Upper lobe of right lung (tissue), 1 donor: ENCODE results near the gene DPP9. TPM values are rescaled to one million over a fixed set of nuclear protein-coding genes. Genes with fewer than 3 reads are reported as not detected.
A peak's percentile ranks its signal among the peaks of the same experiment; 100 is the strongest.

Experiments used
- ATAC-seq: fragments of 200-7000 bp; cut with Tn5 transposase; one replicate; pipeline ENCODE4 v1.9.1; 2020; ENCODE audit warnings: mild to moderate bottlenecking, moderate library complexity
- DNase-seq: peaks from one replicate; pipeline ENCODE4 v3.0.0-alpha.2; 2020
- H3K27ac ChIP-seq: fragments of 200-600 bp; one replicate; pipeline ENCODE4 v1.8.0; 2022
- H3K27me3 ChIP-seq: fragments of 200-600 bp; one replicate; pipeline ENCODE4 v1.8.0; 2022; ENCODE audit warnings: mild to moderate bottlenecking
- H3K36me3 ChIP-seq: fragments of 200-600 bp; one replicate; pipeline ENCODE4 v1.8.0; 2022
- H3K4me1 ChIP-seq: fragments of 200-600 bp; one replicate; pipeline ENCODE4 v1.8.0; 2022
- H3K4me3 ChIP-seq: fragments of 200-600 bp; one replicate; pipeline ENCODE4 v1.8.0; 2022; ENCODE audit warnings: mild to moderate bottlenecking
- H3K9me3 ChIP-seq: fragments of 200-600 bp; one replicate; pipeline ENCODE4 v1.8.0; 2022
- intact Hi-C: fragments of 100-400 bp; cut with DNase I; formaldehyde crosslinking; loops from one replicate; pipeline ENCODE4 v1.11.0; 2022
- total RNA-seq: library from RNA; stranded (reverse); fragmentation: NEBNext Ultra II Directional; extraction: Animal tissue kit (Norgen Biotek cat#: 25700); gene quantifications from one replicate; pipeline ENCODE4 v1.2.1, GENCODE V29; 2021
- TF ChIP-seq, protein P1 (sequence below): fragments of 200-600 bp; IDR thresholded peaks from one replicate; pipeline ENCODE4 v1.8.0; 2022; ENCODE audit warnings: antibody characterized with exemption
- donor health status: DM: no; HTN: yes; CAD: no; lungs with severe emphysema.

Gene DPP9
- total RNA-seq, 1 donor from 2014 or later = 75.8 TPM

- TF ChIP-seq, protein P1, sequence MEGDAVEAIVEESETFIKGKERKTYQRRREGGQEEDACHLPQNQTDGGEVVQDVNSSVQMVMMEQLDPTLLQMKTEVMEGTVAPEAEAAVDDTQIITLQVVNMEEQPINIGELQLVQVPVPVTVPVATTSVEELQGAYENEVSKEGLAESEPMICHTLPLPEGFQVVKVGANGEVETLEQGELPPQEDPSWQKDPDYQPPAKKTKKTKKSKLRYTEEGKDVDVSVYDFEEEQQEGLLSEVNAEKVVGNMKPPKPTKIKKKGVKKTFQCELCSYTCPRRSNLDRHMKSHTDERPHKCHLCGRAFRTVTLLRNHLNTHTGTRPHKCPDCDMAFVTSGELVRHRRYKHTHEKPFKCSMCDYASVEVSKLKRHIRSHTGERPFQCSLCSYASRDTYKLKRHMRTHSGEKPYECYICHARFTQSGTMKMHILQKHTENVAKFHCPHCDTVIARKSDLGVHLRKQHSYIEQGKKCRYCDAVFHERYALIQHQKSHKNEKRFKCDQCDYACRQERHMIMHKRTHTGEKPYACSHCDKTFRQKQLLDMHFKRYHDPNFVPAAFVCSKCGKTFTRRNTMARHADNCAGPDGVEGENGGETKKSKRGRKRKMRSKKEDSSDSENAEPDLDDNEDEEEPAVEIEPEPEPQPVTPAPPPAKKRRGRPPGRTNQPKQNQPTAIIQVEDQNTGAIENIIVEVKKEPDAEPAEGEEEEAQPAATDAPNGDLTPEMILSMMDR = no peak
Measured at GRCh38 chr19:4649392-4650047, 74.1 kb downstream of the DPP9 start.

DNA sequence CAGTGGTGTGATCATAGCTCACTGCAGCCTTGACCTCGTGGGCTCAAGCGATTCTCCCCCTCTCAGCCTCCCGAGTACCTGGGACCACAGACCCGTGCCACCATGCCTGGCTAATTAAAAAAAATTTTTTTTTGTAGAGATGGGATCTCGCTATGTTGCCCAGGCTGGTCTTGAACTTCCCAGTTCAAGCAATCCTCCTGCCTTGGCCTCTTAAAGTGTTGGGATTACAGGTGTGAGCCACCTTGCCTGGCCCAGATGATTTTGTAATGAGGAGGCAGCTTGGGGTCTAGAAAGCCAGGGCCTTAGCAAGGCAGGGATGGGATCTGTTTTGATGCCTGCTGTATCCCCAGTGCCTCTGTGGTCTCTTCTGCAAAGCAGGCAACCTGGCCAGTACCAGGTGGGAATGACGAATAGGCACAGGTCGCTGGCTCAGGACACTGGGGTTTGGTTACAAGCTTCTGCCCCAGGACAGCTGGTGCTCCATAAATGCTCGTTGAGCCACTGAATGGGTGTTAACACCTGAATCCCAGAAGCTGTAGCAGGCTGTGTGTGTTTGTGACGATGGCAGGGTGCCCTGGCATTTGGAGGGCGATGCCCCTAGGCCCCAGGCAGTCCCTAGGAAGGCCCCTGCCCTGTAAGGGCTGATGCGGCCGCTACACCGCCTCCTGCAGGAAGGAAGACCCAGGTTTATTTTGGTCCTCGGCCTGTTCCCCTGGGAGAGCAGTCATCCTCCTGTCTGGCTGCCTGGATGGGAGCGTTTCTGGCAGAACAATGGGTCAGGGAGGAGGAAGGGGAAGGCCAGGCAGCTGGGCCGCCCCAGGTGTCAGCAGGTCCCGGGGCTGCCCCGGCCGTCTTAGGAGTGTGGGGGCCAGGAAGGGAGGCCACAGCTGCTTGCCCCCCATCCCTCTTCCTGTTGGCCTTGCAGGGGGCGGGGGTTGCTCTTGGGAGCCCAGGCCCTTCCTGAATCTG lies 75.7 kb downstream of the DPP9 start:
- no peaks in the 10 kb centered on the region for H3K27me3 ChIP-seq
- no peak overlapping the region for H3K4me3 ChIP-seq
- H3K4me1 ChIP-seq = no peaks in the 10 kb centered on the region
- H3K36me3 ChIP-seq = no peaks in the 10 kb centered on the region
- H3K27ac ChIP-seq = no peak overlapping the region
- H3K9me3 ChIP-seq = no peaks in the 10 kb centered on the region
- intact Hi-C loops = no loop called here
- TF ChIP-seq, protein P1 = no peak
- DNase-seq = no peak
- peak; percentile 64 for ATAC-seq

More at GRCh38 chr19:4649392-4650047, 74.1 kb downstream of the DPP9 start:
- intact Hi-C loops = no loop called here
- DNase-seq (no peak), ATAC-seq (no peak)
- H3K36me3 ChIP-seq = peaks cover 8% of the 10 kb centered on the region
- H3K9me3 ChIP-seq = no peaks in the 10 kb centered on the region
- no peak overlapping the region for H3K27ac ChIP-seq
- no peaks in the 10 kb centered on the region for H3K4me1 ChIP-seq
- H3K4me3 ChIP-seq = no peak overlapping the region
- no peaks in the 10 kb centered on the region for H3K27me3 ChIP-seq

GRCh38 chr19:4645718-4646117 lies 77.9 kb downstream of the DPP9 start:
- H3K36me3 ChIP-seq = no peaks in the 10 kb centered on the region
- no peaks in the 10 kb centered on the region for H3K27me3 ChIP-seq
- ATAC-seq = no peak
- no peak overlapping the region for H3K27ac ChIP-seq
- DNase-seq = no peak
- no peaks in the 10 kb centered on the region for H3K4me1 ChIP-seq
- no peak overlapping the region for H3K4me3 ChIP-seq
- TF ChIP-seq, protein P1 = no peak
- intact Hi-C loops = no loop called here
- no peaks in the 10 kb centered on the region for H3K9me3 ChIP-seq

GRCh38 chr19:4642625-4643024 lies 81.0 kb downstream of the DPP9 start:
- ATAC-seq = no peak
- Histone ChIP-seq H3K4me1 (peaks cover 9% of the 10 kb centered on the region), H3K9me3 (no peaks in the 10 kb centered on the region), H3K27ac (no peak overlapping the region), H3K4me3 (no peak overlapping the region), H3K27me3 (no peaks in the 10 kb centered on the region), H3K36me3 (no peaks in the 10 kb centered on the region)
- TF ChIP-seq, protein P1 = no peak
- intact Hi-C loops = no loop called here
- DNase-seq = no peak

GRCh38 chr19:4641132-4641531 lies 82.5 kb downstream of the DPP9 start:
- Histone ChIP-seq H3K4me3 (peak overlapping the region; percentile 71), H3K9me3 (no peaks in the 10 kb centered on the region), H3K27me3 (no peaks in the 10 kb centered on the region), H3K27ac (no peak overlapping the region), H3K36me3 (no peaks in the 10 kb centered on the region), H3K4me1 (peaks cover 20% of the 10 kb centered on the region)
- intact Hi-C loops = no loop called here
- TF ChIP-seq, protein P1 = no peak
- no peak for DNase-seq
- ATAC-seq = no peak
